ENCODE data around the gene TAF3. TPM values are rescaled to one million over a fixed set of nuclear protein-coding genes. Genes with fewer than 3 reads are reported as not detected.

Gene TAF3
- total RNA-seq, 2 donors from 2014 or later, result 16.5 to 19.3 TPM

GRCh38 chr10:7933262-7933661 lies 115.0 kb downstream of the TAF3 start:
- H3K9me3 Mint-ChIP-seq, result peaks cover 4 to 9% of the 10 kb centered on the region in 2 donors
- no peak for ATAC-seq (replicated peaks in 1 of 2)
- H3K36me3 Mint-ChIP-seq (ENCODE audit: insufficient read depth in 2 of 2), result peaks cover 4 to 20% of the 10 kb centered on the region in 2 donors

GRCh38 chr10:7933757-7934156 lies 115.5 kb downstream of the TAF3 start:
- peaks cover 7 to 12% of the 10 kb centered on the region in 2 donors for H3K9me3 Mint-ChIP-seq
- no peak overlapping the region for H3K4me3 Mint-ChIP-seq
- peaks cover 17% of the 10 kb centered on the region for H3K4me1 Mint-ChIP-seq (ENCODE audit: low read depth)
- no peaks in the 10 kb centered on the region for H3K27me3 Mint-ChIP-seq (ENCODE audit: low read depth)
- no peak for DNase-seq
- H3K36me3 Mint-ChIP-seq (ENCODE audit: insufficient read depth in 2 of 2), result peaks cover 8 to 24% of the 10 kb centered on the region in 2 donors
- no peak overlapping the region for H3K27ac Mint-ChIP-seq
- ATAC-seq (replicated peaks in 1 of 2), result no peak

More at GRCh38 chr10:7933262-7933661, 115.0 kb downstream of the TAF3 start:
- Mint-ChIP-seq H3K4me3 (no peak overlapping the region), H3K27me3 (ENCODE audit: low read depth) (no peaks in the 10 kb centered on the region), H3K4me1 (ENCODE audit: low read depth) (peaks cover 12% of the 10 kb centered on the region), H3K27ac (no peak overlapping the region)
- DNase-seq, result no peak

GRCh38 chr10:7937315-7937945 lies 119.1 kb downstream of the TAF3 start:
- no peak for DNase-seq
- peaks cover 7 to 13% of the 10 kb centered on the region in 2 donors for H3K9me3 Mint-ChIP-seq
- no peak overlapping the region for H3K27ac Mint-ChIP-seq
- peaks cover 10 to 25% of the 10 kb centered on the region in 2 donors for H3K36me3 Mint-ChIP-seq (ENCODE audit: insufficient read depth in 2 of 2)
- peaks cover 28% of the 10 kb centered on the region for H3K4me1 Mint-ChIP-seq (ENCODE audit: low read depth)
- H3K4me3 Mint-ChIP-seq, result no peak overlapping the region
- ATAC-seq (replicated peaks in 1 of 2), result no peak
- H3K27me3 Mint-ChIP-seq (ENCODE audit: low read depth), result no peaks in the 10 kb centered on the region

GRCh38 chr10:7941576-7941975 lies 123.3 kb downstream of the TAF3 start:
- no peaks in the 10 kb centered on the region for H3K27me3 Mint-ChIP-seq (ENCODE audit: low read depth)
- H3K27ac Mint-ChIP-seq, result no peak overlapping the region
- H3K4me1 Mint-ChIP-seq (ENCODE audit: low read depth), result peaks cover 34% of the 10 kb centered on the region
- H3K4me3 Mint-ChIP-seq, result no peak overlapping the region
- ATAC-seq (replicated peaks in 1 of 2), result no peak
- DNase-seq, result no peak
- H3K9me3 Mint-ChIP-seq, result peaks cover 7 to 11% of the 10 kb centered on the region in 2 donors
- peaks cover 6 to 17% of the 10 kb centered on the region in 2 donors for H3K36me3 Mint-ChIP-seq (ENCODE audit: insufficient read depth in 2 of 2)

- no peaks in the 10 kb centered on the region for H3K27me3 Mint-ChIP-seq (ENCODE audit: low read depth)
- peaks cover 34% of the 10 kb centered on the region for H3K4me1 Mint-ChIP-seq (ENCODE audit: low read depth)
- H3K27ac Mint-ChIP-seq, result no peak overlapping the region
- H3K36me3 Mint-ChIP-seq (ENCODE audit: insufficient read depth in 2 of 2), result peaks cover 6 to 11% of the 10 kb centered on the region in 2 donors
- H3K9me3 Mint-ChIP-seq, result peaks cover 6 to 7% of the 10 kb centered on the region in 2 donors
- no peak overlapping the region for H3K4me3 Mint-ChIP-seq
- DNase-seq (no peak), ATAC-seq (replicated peaks in 1 of 2) (no peak)
These were observed 124.0 kb downstream of the TAF3 start for GRCh38 chr10:7942316-7942715.

GRCh38 chr10:7942859-7943258 lies 124.6 kb downstream of the TAF3 start:
- no peak for ATAC-seq (replicated peaks in 1 of 2)
- H3K9me3 Mint-ChIP-seq, result peaks cover 4% of the 10 kb centered on the region in 2 donors
- H3K27ac Mint-ChIP-seq, result no peak overlapping the region
- DNase-seq, result no peak
- H3K4me1 Mint-ChIP-seq (ENCODE audit: low read depth), result peaks cover 34% of the 10 kb centered on the region
- no peaks in the 10 kb centered on the region for H3K27me3 Mint-ChIP-seq (ENCODE audit: low read depth)
- H3K4me3 Mint-ChIP-seq, result no peak overlapping the region
- peaks cover 6% of the 10 kb centered on the region in 2 donors for H3K36me3 Mint-ChIP-seq (ENCODE audit: insufficient read depth in 2 of 2)

- Mint-ChIP-seq H3K4me1 (ENCODE audit: low read depth) (peaks cover 25% of the 10 kb centered on the region), H3K27ac (no peak overlapping the region), H3K36me3 (ENCODE audit: insufficient read depth in 2 of 2) (peaks cover 0 to 3% of the 10 kb centered on the region in 2 donors), H3K27me3 (ENCODE audit: low read depth) (no peaks in the 10 kb centered on the region), H3K9me3 (no peaks in the 10 kb centered on the region), H3K4me3 (no peak overlapping the region)
- ATAC-seq (replicated peaks in 1 of 2) (no peak), DNase-seq (no peak)
These were observed 125.8 kb downstream of the TAF3 start for GRCh38 chr10:7944215-7944480.

GRCh38 chr10:7944537-7944936 lies 126.2 kb downstream of the TAF3 start:
- H3K9me3 Mint-ChIP-seq, result no peaks in the 10 kb centered on the region
- H3K36me3 Mint-ChIP-seq (ENCODE audit: insufficient read depth in 2 of 2), result peaks cover 0 to 3% of the 10 kb centered on the region in 2 donors
- no peak overlapping the region for H3K4me3 Mint-ChIP-seq
- no peak overlapping the region for H3K27ac Mint-ChIP-seq
- no peaks in the 10 kb centered on the region for H3K27me3 Mint-ChIP-seq (ENCODE audit: low read depth)
- DNase-seq (no peak), ATAC-seq (replicated peaks in 1 of 2) (no peak)
- H3K4me1 Mint-ChIP-seq (ENCODE audit: low read depth), result peaks cover 25% of the 10 kb centered on the region

- H3K4me3 Mint-ChIP-seq, result no peak overlapping the region
- peaks cover 25% of the 10 kb centered on the region for H3K4me1 Mint-ChIP-seq (ENCODE audit: low read depth)
- H3K36me3 Mint-ChIP-seq (ENCODE audit: insufficient read depth in 2 of 2), result peaks cover 0 to 3% of the 10 kb centered on the region in 2 donors
- ATAC-seq (replicated peaks in 1 of 2) (no peak), DNase-seq (no peak)
- H3K27ac Mint-ChIP-seq, result no peak overlapping the region
- H3K9me3 Mint-ChIP-seq, result no peaks in the 10 kb centered on the region
- H3K27me3 Mint-ChIP-seq (ENCODE audit: low read depth), result no peaks in the 10 kb centered on the region
These were observed 126.7 kb downstream of the TAF3 start for GRCh38 chr10:7945034-7945433.

- peaks cover 0 to 3% of the 10 kb centered on the region in 2 donors for H3K36me3 Mint-ChIP-seq (ENCODE audit: insufficient read depth in 2 of 2)
- no peak for DNase-seq
- no peak overlapping the region for H3K27ac Mint-ChIP-seq
These were observed 127.3 kb downstream of the TAF3 start for GRCh38 chr10:7945469-7946187.

GRCh38 chr10:7948371-7949000 lies 130.2 kb downstream of the TAF3 start:
- no peak for ATAC-seq (replicated peaks in 1 of 2)
- H3K9me3 Mint-ChIP-seq, result no peaks in the 10 kb centered on the region
- H3K4me3 Mint-ChIP-seq, result no peak overlapping the region
- H3K36me3 Mint-ChIP-seq (ENCODE audit: insufficient read depth in 2 of 2), result peaks cover 0 to 3% of the 10 kb centered on the region in 2 donors
- no peak for DNase-seq
- H3K4me1 Mint-ChIP-seq (ENCODE audit: low read depth), result peaks cover 25% of the 10 kb centered on the region
- no peaks in the 10 kb centered on the region for H3K27me3 Mint-ChIP-seq (ENCODE audit: low read depth)
- H3K27ac Mint-ChIP-seq, result no peak overlapping the region

More at GRCh38 chr10:7945469-7946187, 127.3 kb downstream of the TAF3 start:
- no peak for ATAC-seq (replicated peaks in 1 of 2)
- Mint-ChIP-seq H3K9me3 (no peaks in the 10 kb centered on the region), H3K27me3 (ENCODE audit: low read depth) (no peaks in the 10 kb centered on the region), H3K4me3 (no peak overlapping the region), H3K4me1 (ENCODE audit: low read depth) (peaks cover 25% of the 10 kb centered on the region)

GRCh38 chr10:7950981-7951847 lies 132.9 kb downstream of the TAF3 start:
- Mint-ChIP-seq H3K36me3 (ENCODE audit: insufficient read depth in 2 of 2) (peaks cover 0 to 3% of the 10 kb centered on the region in 2 donors), H3K27me3 (ENCODE audit: low read depth) (no peaks in the 10 kb centered on the region), H3K9me3 (no peaks in the 10 kb centered on the region), H3K27ac (no peak overlapping the region), H3K4me3 (no peak overlapping the region), H3K4me1 (ENCODE audit: low read depth) (peaks cover 18% of the 10 kb centered on the region)
- ATAC-seq (replicated peaks in 1 of 2) (no peak), DNase-seq (no peak)

- no peak for DNase-seq
- Mint-ChIP-seq H3K9me3 (no peaks in the 10 kb centered on the region), H3K4me1 (ENCODE audit: low read depth) (peaks cover 27% of the 10 kb centered on the region), H3K27me3 (ENCODE audit: low read depth) (no peaks in the 10 kb centered on the region), H3K27ac (no peak overlapping the region), H3K36me3 (ENCODE audit: insufficient read depth in 2 of 2) (peaks cover 0 to 3% of the 10 kb centered on the region in 2 donors), H3K4me3 (no peak overlapping the region)
- no peak for ATAC-seq (replicated peaks in 1 of 2)
These were observed 134.0 kb downstream of the TAF3 start for GRCh38 chr10:7952266-7952665.
